Breast epithelium (tissue), 4 donors: ENCODE results near the gene NPIPB2. TPM values are rescaled to one million over a fixed set of nuclear protein-coding genes. Genes with fewer than 3 reads are reported as not detected.
"Not testable (repeated sequence)": the region's sequence is repeated elsewhere in the genome, so short reads cannot be mapped to it uniquely, and the experiment has no call there.

ENCODE experiments used
- DNase-seq, 2 donors: peaks; one replicate each; pipeline ENCODE4 v3.0.0-alpha.2; 2019; ENCODE audit warnings: low spot score in 2 of 2
- H3K27ac ChIP-seq, 2 donors: fragments of 200-600 bp; sonication (generic) in 1 of 2; one replicate each; pipeline ENCODE4 v1.5.1; 2016 to 2019; ENCODE audit warnings: mild to moderate bottlenecking in 1 of 2
- H3K27me3 ChIP-seq, 2 donors: fragments of 200-600 bp; sonication (generic) in 1 of 2; one replicate each; pipeline versions ENCODE4 v1.5.1 to v1.6.0; 2017 to 2019; ENCODE audit warnings: control low read depth in 1 of 2, mild to moderate bottlenecking in 1 of 2
- H3K36me3 ChIP-seq: fragments of 200-600 bp; one replicate; pipeline ENCODE4 v1.5.1; 2019
- H3K4me1 ChIP-seq, 2 donors: fragments of 200-600 bp; sonication (generic); one replicate each; pipeline ENCODE4 v1.5.1; 2016 to 2019; ENCODE audit warnings: control low read depth in 1 of 2
- H3K4me3 ChIP-seq, 3 donors: fragments of 200-600 bp; sonication (generic); 1 replicate in 2 of 3; 2 replicates in 1 of 3; pipeline ENCODE4 v1.5.1; 2016 to 2019; ENCODE audit warnings: mild to moderate bottlenecking in 3 of 3, moderate library complexity in 2 of 3
- H3K9me3 ChIP-seq, 2 donors: fragments of 200-600 bp; sonication (generic) in 1 of 2; one replicate each; pipeline ENCODE4 v1.5.1; 2016 to 2019; ENCODE audit warnings: control low read depth in 1 of 2
- POLR2A ChIP-seq: fragments of 450-650 bp; IDR thresholded peaks from one replicate; pipeline ENCODE4 v1.6.1; 2016; ENCODE audit warnings: antibody characterized with exemption, mild to moderate bottlenecking, moderate library complexity
- POLR2AphosphoS5 ChIP-seq, 3 donors: sonication (generic); formaldehyde crosslinking; IDR thresholded peaks; one replicate each; pipeline ENCODE4 v1.6.1; 2017; ENCODE audit warnings: antibody characterized with exemption in 3 of 3
- intact Hi-C: fragments of 100-400 bp; cut with DNase I; formaldehyde crosslinking; loops from one replicate; pipeline ENCODE4 v1.15.1; 2023; ENCODE audit warnings: low total_unique reads
- total RNA-seq, 3 donors: library from RNA; depleted of rRNA; stranded (reverse); fragments of >200 nt; gene quantifications; one replicate each; pipeline ENCODE4 v1.1.0, GENCODE V29; 2016
- TF ChIP-seq, protein P1 (sequence below), 3 donors: fragments of 450-650 bp; IDR thresholded peaks; one replicate each; pipeline ENCODE4 v1.5.1; 2016 to 2017; ENCODE audit warnings: antibody characterized with exemption in 3 of 3, mild to moderate bottlenecking in 3 of 3, moderate library complexity in 3 of 3

The NPIPB2 gene
- total RNA-seq, 3 donors from 2014 or later = 14.8 to 23.9 (median 20.3) TPM

DNA sequence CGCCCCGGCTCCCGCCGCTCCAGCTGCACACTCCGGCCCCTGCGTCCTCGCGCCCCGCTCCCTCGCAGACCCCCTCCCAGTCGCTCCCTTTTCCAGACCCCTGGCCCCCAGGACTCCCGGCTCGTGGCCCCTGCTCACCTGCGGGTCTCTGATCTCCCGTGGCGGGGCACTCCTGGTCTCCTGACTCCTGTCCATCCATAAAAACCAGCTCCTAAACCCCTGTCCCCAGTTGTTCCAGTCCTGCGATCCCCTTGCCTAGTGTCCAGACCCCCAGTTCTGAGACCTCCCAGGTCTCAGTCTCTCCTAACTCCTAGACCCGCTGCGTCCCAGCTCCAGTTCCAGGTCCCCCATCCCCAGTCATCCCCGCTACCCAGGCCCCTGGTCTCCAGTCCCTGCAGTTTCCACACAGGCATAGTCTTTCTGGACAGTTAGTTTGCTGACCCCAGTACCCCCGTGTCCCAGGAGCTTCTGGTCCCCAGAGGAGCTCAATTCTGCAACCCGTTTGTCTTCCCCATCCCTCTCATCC lies 35.1 kb upstream of the NPIPB2 start:
- Histone ChIP-seq H3K36me3 (no peaks in the 10 kb centered on the region), H3K4me3 (peak overlapping the region; percentile 87 to 95 (median 89)), H3K27ac (peak overlapping the region; percentile 80 to 88), H3K4me1 (peaks cover 4 to 10% of the 10 kb centered on the region in 2 donors), H3K27me3 (no peaks in the 10 kb centered on the region), H3K9me3 (no peaks in the 10 kb centered on the region)
- intact Hi-C loops = no loop called here
- no peak for TF ChIP-seq POLR2A
- TF ChIP-seq, protein P1, sequence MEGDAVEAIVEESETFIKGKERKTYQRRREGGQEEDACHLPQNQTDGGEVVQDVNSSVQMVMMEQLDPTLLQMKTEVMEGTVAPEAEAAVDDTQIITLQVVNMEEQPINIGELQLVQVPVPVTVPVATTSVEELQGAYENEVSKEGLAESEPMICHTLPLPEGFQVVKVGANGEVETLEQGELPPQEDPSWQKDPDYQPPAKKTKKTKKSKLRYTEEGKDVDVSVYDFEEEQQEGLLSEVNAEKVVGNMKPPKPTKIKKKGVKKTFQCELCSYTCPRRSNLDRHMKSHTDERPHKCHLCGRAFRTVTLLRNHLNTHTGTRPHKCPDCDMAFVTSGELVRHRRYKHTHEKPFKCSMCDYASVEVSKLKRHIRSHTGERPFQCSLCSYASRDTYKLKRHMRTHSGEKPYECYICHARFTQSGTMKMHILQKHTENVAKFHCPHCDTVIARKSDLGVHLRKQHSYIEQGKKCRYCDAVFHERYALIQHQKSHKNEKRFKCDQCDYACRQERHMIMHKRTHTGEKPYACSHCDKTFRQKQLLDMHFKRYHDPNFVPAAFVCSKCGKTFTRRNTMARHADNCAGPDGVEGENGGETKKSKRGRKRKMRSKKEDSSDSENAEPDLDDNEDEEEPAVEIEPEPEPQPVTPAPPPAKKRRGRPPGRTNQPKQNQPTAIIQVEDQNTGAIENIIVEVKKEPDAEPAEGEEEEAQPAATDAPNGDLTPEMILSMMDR (IDR thresholded peaks at IDR 0.05) = no peak
- no peak for TF ChIP-seq POLR2AphosphoS5 (IDR thresholded peaks at IDR 0.05)
- no peak for DNase-seq

DNA sequence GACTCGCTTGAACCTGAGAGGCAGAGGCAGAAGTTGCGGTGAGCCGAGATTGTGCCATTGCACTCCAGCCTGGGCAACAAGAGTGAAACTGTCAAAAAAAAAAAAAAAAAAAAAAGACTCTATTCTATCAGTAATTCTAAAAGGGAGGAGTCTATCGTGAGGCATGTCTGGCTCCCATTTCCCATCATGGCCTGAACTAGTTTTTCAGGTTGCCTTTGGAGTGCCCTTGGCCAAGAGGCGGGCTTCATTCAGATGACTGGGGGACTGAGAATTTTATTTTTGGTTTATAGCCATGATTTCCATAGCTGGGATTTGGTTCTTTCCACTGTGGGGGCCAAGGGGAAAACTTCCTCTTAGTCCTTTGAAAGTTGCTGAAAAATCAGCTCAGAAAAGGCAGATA lies 31.2 kb upstream of the NPIPB2 start:
- Histone ChIP-seq H3K27me3 (no peaks in the 10 kb centered on the region), H3K36me3 (no peaks in the 10 kb centered on the region), H3K27ac (no peak overlapping the region), H3K4me3 (no peak overlapping the region), H3K4me1 (peaks cover 4 to 6% of the 10 kb centered on the region in 2 donors), H3K9me3 (no peaks in the 10 kb centered on the region)
- no peak for TF ChIP-seq POLR2AphosphoS5 (IDR thresholded peaks at IDR 0.05)
- no peak for TF ChIP-seq POLR2A
- TF ChIP-seq, protein P1 (IDR thresholded peaks at IDR 0.05) = no peak
- DNase-seq = no peak
- intact Hi-C loops = no loop called here

DNA sequence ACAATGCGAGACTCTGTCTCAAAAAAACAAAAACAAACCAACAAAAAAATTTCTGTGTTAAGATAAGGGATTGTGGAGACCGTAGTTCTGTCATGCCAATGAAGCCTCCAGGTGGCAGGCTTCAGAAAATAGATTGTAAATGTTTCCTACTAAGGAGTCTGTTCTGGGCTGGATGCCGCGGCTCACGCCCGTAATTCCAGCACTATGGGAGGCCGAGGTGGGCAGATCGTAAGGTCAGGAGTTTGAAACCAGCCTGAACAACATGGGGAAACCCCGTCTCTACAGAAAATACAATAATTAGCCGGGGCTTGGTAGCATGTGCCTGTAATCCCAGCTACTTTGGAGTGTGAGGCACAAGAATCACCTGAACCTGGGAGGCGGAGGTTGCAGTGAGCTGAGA lies 30.3 kb upstream of the NPIPB2 start:
- H3K36me3 ChIP-seq = no peaks in the 10 kb centered on the region
- no peaks in the 10 kb centered on the region for H3K9me3 ChIP-seq
- no peak for DNase-seq
- TF ChIP-seq POLR2A (no peak), POLR2AphosphoS5 (IDR thresholded peaks at IDR 0.05) (no peak)
- TF ChIP-seq, protein P1 (IDR thresholded peaks at IDR 0.05) = peak in 1 of 3 donors; percentile 17
- peaks cover 0 to 4% of the 10 kb centered on the region in 2 donors for H3K4me1 ChIP-seq
- H3K27me3 ChIP-seq = no peaks in the 10 kb centered on the region
- H3K4me3 ChIP-seq = no peak overlapping the region
- H3K27ac ChIP-seq = no peak overlapping the region
- intact Hi-C loops = no loop called here

DNA sequence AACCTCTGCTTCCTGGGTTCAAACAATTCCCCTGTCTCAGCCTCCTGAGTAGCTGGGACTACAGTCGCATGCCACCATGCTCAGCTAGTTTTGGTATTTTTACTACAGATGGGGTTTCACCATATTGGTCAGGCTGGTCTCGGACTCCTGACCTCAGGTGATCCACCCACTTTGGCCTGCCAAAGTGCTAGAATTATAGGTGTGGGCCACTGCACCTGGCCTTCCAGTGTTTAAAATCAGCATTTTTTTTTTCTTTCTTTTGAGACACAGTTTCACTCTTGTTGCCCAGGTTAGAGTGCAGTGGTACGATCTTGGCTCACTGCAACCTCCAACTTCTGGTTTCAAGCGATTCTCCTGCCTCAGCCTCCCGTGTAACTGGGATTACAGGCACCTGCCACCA lies 28.4 kb upstream of the NPIPB2 start:
- H3K36me3 ChIP-seq, H3K9me3 ChIP-seq, H3K27ac ChIP-seq, H3K27me3 ChIP-seq, H3K4me1 ChIP-seq, DNase-seq, H3K4me3 ChIP-seq, intact Hi-C loops: not testable (repeated sequence)

DNA sequence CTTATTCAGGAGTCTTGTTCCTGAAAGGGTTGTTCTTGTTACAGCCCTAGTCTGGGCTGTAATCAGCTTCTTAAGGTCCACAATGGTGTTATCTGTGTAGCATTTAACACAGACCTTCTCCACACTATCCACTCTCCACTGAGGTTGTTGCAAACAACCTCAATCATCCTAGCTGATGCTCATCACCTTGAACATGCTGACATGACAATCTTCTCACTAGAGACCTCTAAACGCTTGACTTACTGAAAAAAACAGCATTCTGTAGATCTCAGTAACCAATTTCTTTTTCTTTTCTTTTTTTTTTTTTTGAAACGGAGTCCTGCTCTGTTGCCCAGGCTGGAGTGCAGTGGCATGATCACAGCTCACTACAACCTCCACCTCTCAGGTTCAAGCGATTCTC lies 26.7 kb upstream of the NPIPB2 start:
- DNase-seq = no peak
- no peak overlapping the region for H3K4me3 ChIP-seq
- H3K27me3 ChIP-seq = no peaks in the 10 kb centered on the region
- peaks cover 0 to 3% of the 10 kb centered on the region in 2 donors for H3K4me1 ChIP-seq
- H3K36me3 ChIP-seq = no peaks in the 10 kb centered on the region
- intact Hi-C loops = no loop called here
- H3K9me3 ChIP-seq = no peaks in the 10 kb centered on the region
- TF ChIP-seq POLR2AphosphoS5 (IDR thresholded peaks at IDR 0.05) = no peak
- TF ChIP-seq POLR2A = no peak
- TF ChIP-seq, protein P1 (IDR thresholded peaks at IDR 0.05) = no peak
- no peak overlapping the region for H3K27ac ChIP-seq
